HG03064 (cell line): ENCODE data around the gene ANKRD36B.
"Not testable (repeated sequence)": the region's sequence is repeated elsewhere in the genome, so short reads cannot be mapped to it uniquely, and the experiment has no call there.

Experiments used
- ATAC-seq: cut with Tn5 transposase; IDR thresholded peaks from one replicate; pipeline ENCODE4 v1.9.1; 2021; ENCODE audit warnings: low read depth; ENCODE audit not compliant: unreplicated experiment

ANKRD36B gene

DNA sequence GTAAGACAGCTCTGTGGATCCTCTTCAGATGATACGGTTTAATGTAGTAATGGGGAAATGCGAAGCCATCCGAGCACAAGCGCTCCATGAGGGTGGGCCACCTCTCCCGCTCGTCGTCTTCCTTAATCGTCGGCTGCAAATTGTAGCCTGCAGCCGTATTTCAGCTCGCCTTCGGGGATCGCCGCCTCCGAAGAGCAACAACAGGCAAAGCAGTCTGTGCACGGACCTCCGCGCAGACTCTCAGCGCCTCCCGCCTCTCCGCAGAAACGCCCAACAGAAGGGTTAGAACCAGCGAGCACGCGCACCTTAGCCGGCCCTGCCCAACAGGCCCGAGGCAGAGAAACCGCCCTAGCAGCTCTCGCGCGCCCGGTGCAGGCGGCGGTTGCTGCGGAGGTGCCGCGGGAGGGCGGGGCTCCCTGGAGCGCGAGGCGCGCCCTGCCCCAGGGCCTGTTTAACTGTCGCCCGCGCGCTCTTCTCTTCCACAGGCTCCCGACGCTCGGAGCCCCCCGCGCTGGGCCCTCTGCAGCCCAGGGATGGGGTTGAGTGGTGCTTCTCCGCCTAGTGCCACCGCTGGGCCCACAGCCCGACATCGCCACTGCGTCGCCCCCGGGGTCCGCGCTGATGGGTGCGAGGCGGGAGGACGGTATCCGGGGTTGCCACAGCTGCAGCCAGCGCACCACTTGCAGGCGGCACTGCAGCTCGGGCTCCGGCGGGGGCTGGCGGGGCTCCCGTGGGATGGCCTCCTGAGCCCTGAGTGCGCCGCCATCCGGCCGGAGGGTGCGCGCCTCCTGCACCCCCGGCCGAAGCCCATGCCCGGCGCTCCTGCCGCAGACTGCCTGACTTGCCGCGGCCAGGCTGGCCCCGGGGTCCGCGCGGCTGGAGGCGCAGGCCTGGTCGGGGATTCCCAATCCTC is at the start of gene ANKRD36B:
TSS of gene ANKRD36B (minus strand) at position 280 of the 913 bp plus-strand sequence. CDS start at position 88, 192 bp downstream.
- peak; percentile 63 for ATAC-seq

DNA sequence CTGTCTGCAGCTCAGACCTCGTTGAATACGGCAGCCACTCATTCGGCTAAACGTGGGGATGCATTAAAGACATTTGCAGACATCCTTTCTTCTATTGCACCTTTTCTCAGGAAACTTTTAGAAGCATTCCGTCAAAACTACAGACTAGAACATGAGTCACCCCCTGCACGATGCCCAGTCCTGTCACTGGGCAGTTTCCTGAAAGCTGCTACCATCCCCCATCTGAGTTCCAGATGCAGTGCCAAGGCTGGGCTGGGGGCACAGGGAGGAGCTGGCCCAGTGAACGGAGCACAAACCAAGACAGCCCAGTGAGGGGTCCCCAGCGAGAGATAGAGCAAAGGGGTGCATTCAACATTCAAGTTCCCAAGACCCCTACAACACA is 36.4 kb upstream of the ANKRD36B start:
- ATAC-seq: not testable (repeated sequence)

DNA sequence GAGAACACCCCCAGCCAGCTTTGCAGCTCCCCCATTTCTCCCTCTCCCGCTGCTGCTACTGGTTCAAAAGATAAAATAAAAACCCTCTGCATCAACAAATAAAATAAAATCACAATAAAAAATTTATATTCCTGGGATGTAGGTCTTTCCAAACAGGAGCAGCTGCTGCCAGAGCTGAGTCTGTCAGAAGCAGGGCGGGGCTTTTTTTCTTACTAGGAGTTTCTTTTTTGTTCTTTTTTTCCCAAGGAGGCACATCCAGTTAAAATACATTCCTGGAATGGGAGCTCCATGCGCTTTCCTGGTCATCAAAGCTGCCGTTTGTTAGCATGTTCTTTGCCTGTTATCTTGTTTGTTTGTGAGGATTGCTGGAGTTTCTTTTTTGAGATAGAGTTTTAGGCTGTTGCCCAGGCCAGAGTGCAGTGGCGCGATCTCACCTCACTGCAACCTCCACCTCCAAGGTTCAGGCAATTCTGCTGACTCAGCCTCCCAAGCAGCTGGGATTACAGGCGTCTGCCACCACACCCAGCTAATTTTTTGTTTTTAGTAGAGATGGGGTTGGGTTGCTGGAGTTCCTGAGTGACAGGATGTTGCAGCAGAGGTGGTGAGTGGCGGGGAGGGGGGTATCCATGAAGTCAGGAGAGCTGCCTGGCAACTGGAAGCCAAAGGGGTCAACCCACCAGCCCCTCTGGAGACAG is 35.8 kb upstream of the ANKRD36B start:
- ATAC-seq: not testable (repeated sequence)

DNA sequence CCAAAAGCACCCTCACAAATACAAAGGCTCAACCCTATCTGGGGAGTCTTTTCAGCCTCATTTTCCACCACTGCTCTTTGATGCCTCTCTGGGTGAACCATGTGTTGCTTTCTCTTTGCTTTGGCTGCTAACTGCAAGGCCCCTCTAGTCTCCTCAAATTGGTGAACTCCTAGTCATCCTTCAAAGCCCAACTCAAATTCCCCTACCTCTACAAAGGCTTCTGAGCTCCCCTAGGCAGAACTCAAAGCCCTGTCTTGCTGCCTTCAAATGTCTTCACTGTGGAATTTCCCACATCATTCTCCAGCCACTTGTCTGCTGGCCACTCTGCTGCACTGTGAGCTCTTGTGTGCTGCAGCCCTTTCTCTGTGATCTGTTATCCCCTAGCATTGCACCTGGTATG is 33.3 kb upstream of the ANKRD36B start:
- ATAC-seq: not testable (repeated sequence)

DNA sequence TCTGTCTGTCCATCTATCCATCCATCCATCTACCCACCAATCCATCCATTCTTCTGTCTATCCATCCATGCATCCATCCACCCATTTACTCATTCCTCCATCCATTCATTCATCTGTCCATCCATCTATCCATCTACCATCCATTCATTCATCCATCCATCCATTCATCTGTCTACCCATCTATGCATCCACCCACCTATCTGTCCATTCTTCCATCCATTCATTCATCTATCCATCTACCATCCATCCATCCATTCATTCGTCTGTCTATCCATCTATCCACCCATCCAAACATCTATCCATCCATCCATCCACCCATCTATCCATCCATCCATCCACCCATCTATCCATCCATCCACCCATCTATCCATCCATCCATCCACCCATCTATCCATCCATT is 30.8 kb upstream of the ANKRD36B start:
- not testable (repeated sequence) for ATAC-seq

DNA sequence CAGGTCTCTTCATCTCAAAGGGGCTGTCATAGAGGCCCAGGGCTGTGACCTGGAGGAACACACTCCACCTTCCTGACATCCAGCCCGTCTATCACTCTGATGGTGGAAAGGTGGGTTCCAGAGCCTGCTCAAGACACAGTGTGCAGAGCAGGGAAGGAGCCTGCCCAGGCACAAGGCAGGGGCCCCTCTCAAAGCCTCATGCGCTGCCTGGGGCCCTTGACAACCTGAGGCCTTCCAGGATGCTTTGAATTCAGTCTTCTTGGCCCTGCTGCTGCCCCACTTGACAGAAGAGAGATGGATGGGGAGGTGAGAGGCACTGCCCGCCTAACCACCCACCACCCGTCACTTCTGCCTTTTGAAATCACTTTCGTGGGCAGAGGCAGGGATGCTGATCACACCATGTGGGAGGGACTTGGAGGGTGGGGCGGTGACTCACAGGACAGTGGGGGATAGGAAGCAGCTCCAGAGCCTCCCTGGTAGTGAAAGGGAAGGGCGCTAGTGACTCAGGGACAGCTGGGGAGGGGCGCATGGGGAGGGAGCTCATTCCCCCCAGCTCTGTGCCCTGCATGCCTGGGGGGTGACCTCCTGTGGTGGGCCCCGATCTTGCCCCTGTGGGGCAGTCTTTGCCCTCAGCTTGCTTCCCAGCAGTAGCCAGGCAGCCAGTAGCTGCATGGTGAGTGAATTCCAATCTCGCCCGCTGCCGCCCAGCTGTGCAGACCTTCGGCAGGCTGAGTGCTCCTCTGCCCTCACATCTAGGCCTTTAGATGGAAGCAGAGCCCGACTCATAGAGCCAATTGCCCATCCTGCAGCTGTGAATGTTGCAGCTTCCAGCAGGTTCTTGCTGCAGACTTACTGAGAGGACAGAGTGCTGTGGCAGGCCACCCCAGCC is 29.5 kb upstream of the ANKRD36B start:
- not testable (repeated sequence) for ATAC-seq

DNA sequence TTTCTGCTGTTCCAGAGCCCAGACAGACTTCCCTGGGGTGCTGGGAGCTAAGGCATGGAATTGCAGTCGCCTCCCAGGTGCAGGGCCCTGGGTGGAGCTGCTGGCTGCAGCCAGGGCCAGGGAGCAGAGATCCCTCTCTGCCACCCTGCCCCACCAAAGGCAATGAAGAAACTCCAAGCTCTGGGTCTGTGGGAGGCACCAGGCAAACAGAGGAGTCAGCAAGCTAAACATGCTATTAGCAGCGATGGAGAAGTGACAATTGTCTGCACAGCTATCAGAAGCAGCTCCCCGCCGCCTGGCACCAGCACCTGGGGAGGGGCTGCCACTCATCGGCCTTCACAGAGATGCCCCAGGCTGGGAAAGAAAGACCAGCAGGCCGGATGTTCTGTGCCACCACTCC is 28.2 kb upstream of the ANKRD36B start:
- ATAC-seq: no peak

DNA sequence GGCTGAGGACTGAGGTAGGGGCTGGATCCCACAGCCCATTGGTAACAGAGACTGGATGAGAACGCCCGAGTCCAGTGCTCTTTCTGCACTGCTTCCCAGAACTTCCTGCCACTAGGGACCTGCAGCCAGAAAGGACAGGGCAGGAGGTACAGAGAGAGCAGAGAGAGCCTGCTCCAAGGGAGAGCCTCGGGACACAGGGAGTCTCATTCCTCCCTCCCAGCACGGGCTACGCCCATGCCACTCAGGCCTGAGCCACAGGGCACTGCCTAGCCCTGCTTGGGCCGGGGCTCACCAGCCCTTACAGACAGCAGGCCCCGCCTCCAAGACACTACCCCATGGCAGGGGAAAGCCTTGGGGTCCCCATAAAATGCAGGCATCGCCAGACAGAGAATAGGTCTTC is 26.1 kb upstream of the ANKRD36B start:
- not testable (repeated sequence) for ATAC-seq

DNA sequence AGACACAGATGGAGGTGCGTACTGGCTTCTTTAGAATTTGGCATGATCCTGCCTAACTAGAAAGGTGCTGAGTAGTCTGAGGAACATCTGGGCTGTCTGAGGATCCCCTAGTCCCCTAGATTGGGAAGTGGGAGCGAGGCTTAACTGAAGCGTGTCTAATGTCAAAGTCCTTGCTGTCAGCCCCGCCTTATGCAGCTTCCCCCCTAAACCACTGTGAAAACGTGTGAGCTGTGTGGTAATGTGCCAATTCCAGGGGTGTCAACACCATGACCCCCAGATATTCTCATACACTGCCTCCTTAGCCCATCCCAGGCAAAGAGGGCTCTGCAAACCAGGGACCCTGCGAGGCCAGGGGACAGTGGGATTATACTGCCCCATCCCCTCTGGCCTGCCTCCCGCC is 22.2 kb upstream of the ANKRD36B start:
- ATAC-seq: not testable (repeated sequence)

DNA sequence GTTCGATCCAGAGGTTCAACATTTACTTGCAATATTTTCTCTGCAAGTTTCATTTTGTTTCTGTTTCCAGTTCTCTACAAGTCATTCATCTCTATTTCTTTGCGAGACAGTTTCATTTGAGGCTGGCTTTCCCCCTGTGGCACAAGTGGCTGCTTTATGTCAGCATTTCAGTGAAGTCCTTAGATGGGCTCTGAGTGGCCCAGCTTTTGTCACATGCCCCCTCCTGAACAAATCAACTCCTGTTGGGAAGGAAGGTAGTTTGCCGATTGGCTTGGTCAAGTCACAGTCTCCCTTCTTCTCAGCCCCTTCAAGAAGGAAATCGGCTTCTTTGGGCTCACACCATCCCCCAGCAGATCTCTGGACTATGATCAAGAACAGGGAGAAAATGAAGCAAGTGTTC is 19.1 kb upstream of the ANKRD36B start:
- not testable (repeated sequence) for ATAC-seq

DNA sequence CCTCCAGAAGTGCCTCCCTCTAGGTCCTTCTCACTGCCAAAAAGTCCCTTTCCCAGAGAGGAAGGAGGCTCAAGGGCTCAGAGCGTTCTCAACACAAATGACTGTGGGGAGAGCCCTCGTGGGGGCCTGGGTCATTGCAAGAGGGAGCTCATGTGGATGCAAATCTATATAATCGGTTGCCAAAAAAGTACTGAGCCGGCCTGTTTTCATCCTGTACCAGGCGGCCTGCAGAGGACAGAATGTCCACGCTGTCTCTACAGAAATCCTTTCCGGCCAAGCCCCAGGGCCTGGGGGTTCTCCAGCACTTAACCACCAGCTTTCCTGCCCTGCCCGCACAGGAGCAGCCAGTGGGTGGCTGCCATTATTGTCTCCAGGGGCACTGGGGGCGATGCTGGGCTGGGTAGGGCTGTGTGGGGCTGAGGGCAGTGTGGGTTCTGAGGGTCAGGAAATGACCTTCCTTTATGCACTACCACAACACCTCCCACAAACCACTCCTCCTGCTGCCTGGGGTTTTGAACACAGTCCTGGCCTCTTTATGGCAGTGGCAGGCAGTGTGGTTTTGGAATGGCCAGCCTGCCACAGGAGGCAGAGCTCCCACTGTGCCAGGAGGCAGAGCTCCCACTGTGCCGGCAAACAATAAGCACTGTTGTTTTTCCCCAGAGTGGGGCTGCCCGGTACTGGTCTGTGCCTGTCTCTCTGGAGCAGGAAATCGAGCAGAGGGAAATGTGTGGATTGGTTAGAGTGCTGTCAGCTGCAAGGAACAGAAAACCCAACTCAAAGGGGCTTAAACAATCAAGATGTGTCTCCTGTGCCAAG is 16.1 kb upstream of the ANKRD36B start:
- not testable (repeated sequence) for ATAC-seq

DNA sequence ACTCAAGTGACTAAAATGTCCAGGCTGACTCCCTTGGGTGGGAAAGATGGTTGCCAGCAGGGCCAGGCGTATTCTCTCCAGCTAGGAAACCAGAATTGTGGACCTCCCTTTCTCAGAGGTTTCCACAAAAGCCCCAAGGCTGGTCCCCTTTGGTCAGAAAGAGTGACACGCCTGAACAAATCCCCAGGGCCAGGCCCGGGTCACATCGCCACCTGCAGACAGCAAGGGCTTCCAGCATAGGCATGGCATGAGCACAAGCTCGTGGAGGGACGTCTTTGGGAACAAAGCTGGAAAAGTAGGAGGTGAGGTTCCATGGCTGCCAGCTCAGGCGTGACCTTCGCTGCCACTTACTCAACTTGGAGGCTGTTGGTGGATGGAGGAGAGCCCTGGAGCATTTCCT is 15.4 kb upstream of the ANKRD36B start:
- not testable (repeated sequence) for ATAC-seq

DNA sequence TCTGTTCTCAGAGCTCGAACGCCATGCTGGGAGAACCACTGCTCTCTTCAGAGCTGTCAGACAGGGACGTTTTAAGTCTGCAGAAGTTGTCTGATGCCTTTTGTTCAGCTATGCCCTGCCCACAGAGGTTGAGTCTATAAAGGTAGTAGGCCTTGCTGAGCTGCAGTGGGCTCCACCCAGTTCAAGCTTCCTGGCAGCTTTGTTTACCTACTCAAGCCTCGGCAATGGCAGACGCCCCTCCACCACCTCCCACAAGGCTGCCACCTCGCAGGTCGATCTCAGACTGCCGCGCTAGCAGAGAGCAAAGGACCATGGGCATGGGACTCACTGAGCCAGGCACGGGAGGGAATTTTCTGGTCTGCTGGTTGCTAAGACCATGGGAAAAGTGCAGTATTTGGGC is 11.9 kb upstream of the ANKRD36B start:
- ATAC-seq: not testable (repeated sequence)

DNA sequence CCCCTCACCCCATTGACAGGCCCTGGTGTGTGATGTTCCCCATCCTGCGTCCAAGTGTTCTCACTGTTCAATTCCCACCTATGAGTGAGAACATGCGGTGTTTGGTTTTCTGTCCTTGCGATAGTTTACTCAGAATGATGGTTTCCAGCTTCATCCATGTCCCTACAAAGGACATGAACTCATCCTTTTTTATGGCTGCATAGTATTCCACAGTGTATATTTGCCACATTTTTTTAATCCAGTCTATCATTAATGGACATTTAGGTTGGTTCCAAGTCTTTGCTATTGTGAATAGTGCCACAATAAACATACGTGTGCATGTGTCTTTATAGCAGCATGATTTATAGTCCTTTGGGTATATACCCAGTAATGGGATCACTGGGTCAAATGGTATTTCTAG is 6.5 kb upstream of the ANKRD36B start:
- ATAC-seq: not testable (repeated sequence)

DNA sequence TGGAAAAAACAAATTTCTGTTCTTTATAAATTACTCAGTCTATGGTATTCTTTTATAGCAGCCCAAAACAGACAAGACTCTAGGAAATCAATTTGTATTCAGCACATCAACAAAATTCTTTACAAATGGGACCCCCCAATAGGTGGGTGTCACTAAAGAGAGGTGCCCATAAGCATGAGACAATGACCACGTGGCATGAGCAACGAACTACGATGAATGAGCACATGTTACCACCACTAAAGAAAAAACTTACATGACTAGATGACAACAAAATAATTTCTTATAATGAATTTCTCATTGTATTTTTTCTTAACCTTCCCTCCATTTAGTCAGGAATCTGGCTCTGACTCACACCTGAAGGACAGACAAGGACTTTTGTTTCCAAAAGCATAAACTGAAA is 3.8 kb upstream of the ANKRD36B start:
- not testable (repeated sequence) for ATAC-seq

DNA sequence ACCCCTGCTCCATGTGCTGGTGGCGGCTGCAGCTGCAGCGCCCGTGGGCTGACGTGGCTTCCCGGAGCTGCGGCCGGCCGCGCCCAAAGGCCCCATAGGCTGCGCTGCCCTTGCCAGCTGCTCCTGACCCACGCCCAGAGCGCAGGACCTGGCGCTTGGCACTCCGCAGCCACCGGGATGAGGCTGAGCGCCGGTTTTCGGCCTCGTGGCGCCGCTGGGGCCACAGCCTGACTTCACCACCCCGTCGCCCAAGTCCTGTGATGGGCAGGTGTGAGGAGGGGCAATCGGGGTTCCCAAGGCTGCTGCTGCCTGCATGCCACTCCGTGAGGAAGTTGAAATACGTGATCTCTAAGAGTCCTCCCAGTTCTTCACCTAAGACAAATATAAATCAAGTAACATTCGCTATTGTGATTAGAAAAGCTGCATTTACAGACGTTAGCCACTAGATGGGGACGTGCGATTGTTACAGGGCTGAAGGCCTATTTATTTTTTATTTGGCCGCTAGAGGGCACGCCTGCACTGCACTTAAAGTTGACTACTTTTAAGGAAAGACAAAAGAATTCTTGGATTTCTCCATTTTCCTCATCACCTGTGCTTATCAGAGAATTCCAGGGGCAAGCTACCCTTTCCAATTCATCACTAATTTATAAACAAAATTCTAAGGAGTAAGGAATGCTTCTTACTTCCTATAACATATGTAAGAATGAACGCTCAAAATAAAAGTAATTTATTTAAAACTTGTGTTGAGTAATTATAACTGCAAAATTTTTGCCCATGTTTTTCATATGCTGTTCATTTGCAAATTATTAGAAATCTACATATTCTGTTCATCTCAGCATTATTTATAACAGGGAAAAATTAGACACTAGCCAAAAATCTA is 1.1 kb upstream of the ANKRD36B start:
- ATAC-seq: peak; percentile 55

DNA sequence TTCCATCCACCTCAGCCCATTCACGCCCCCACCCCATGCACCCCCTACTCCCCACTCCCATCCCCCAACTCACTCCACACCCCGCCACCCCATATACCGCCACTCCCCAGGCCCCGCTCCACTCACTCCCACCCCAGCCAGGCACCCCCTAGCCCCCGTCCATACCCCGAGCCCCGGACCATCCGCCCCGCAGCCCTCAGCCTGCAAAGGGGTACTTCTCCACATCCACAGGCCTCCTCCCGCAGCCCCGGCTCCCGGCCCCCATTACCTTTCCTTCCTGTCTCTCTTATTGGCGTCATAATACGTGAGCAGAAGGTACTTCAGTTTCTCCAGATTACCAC is 450 bp downstream of the ANKRD36B start:
- not testable (repeated sequence) for ATAC-seq

DNA sequence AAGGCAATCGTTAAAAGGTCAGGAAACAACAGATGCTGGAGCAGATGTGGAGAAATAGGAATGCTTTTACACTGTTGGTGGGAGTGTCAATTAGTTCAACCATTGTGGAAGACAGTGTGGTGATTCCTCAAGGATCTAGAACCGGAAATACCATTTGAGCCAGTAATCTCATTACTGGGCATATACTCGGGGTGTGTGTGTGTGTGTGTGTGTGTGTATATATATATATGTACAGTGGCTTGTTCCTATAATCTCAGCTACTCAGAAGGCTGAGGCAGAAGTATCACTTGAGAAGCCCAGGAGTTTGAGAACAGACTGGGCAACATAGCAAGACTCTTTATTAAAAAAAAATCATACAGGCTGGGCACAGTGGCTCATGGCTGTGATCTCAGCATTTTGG is 24.0 kb downstream of the ANKRD36B start:
- ATAC-seq: not testable (repeated sequence)

DNA sequence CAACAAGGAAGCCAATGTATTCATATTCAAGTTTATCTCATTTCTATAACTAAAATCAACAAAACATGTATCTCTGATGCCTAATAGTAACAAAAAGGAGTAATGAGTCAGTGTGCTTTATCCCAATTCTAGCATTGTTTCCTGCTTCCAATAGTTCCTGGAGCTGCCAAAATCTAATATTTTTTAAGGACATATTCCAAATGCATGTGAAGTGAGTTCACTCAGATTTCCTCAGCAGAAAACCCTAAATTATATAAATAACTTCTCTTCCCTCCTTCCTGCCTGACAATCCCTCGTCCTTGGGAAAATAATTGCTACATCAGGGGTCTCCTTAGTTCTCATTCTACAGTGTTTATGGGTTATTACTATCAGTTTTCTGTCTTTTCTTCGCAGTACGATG is 37.3 kb downstream of the ANKRD36B start:
- not testable (repeated sequence) for ATAC-seq
